ENCODE measurements around the gene SUPT6H. TPM values are rescaled to one million over a fixed set of nuclear protein-coding genes. Genes with fewer than 3 reads are reported as not detected.

Gene SUPT6H
- total RNA-seq, 1 donor from 2014 or later: 59.8 TPM

GRCh38 chr17:28749516-28750177 is 87.6 kb downstream of the SUPT6H start:
- DNase-seq (ENCODE audit: low spot score): no peak

GRCh38 chr17:28750178-28751047 is 88.4 kb downstream of the SUPT6H start:
- peak; percentile 95 for DNase-seq (ENCODE audit: low spot score)

- DNase-seq (ENCODE audit: low spot score): no peak
Measured at GRCh38 chr17:28751600-28752366, 89.8 kb downstream of the SUPT6H start.

Other genes with a start within 250 kb of the SUPT6H start
- gene SLC13A2, start 188.6 kb upstream of the SUPT6H start, total RNA-seq: 55.0 TPM
- 0.06 TPM for gene FOXN1, start 155.9 kb upstream of the SUPT6H start, total RNA-seq
- 44.0 TPM for gene UNC119, start 109.6 kb upstream of the SUPT6H start, total RNA-seq
- gene PIGS, start 90.7 kb upstream of the SUPT6H start, total RNA-seq: 65.9 TPM
- 39.8 TPM for gene ALDOC, start 85.3 kb upstream of the SUPT6H start, total RNA-seq
- 6.4 TPM for gene SPAG5, start 63.2 kb upstream of the SUPT6H start, total RNA-seq
- gene RSKR, start 48.0 kb upstream of the SUPT6H start, total RNA-seq: 9.0 TPM
- 161 TPM for gene BLTP2, start 17.0 kb upstream of the SUPT6H start, total RNA-seq
- gene SDF2, start 299 bp upstream of the SUPT6H start, total RNA-seq: 73.4 TPM
- gene PROCA1, start 49.7 kb downstream of the SUPT6H start, total RNA-seq: 4.5 TPM
- 70.2 TPM for gene RAB34, start 55.7 kb downstream of the SUPT6H start, total RNA-seq
- gene RPL23A, start 57.8 kb downstream of the SUPT6H start, total RNA-seq: 1,157 TPM
- gene TLCD1, start 64.0 kb downstream of the SUPT6H start, total RNA-seq: 6.3 TPM
- 8.1 TPM for gene NEK8, start 66.6 kb downstream of the SUPT6H start, total RNA-seq
- gene TRAF4, start 81.8 kb downstream of the SUPT6H start, total RNA-seq: 115 TPM
- gene FAM222B, start 180.6 kb downstream of the SUPT6H start, total RNA-seq: 45.3 TPM
- gene ERAL1, start 192.8 kb downstream of the SUPT6H start, total RNA-seq: 33.6 TPM
- gene FLOT2, start 235.5 kb downstream of the SUPT6H start, total RNA-seq: 113 TPM
- 10.9 TPM for gene DHRS13, start 240.9 kb downstream of the SUPT6H start, total RNA-seq